HG03280 (cell line): ENCODE measurements around the gene LIMCH1.
"Not testable (repeated sequence)": the region's sequence is repeated elsewhere in the genome, so short reads cannot be mapped to it uniquely, and the experiment has no call there.

Experiments used
- ATAC-seq: cut with Tn5 transposase; IDR thresholded peaks from one replicate; pipeline ENCODE4 v1.9.1; 2021; ENCODE audit warnings: mild to moderate bottlenecking, moderate library complexity; ENCODE audit not compliant: unreplicated experiment

The LIMCH1 gene

DNA sequence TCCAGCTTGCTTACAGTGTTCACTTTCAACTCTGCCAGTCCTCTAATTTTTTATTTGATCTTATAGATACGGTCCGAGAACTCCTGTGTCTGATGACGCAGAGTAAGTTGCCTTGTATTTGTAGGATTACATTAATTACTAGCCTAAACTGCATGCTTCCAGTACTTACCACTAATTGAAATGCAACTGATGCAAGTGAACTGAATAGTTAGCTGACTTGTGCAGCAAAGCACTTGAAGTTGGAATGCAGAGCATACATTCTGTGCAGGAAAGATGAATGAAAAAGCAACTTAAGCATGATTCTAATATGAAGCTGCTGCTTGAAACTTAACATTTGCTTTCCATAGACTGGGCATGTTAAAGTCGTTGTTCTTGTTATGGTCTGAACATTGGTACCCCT lies 100.9 kb downstream of the LIMCH1 start:
- no peak for ATAC-seq

DNA sequence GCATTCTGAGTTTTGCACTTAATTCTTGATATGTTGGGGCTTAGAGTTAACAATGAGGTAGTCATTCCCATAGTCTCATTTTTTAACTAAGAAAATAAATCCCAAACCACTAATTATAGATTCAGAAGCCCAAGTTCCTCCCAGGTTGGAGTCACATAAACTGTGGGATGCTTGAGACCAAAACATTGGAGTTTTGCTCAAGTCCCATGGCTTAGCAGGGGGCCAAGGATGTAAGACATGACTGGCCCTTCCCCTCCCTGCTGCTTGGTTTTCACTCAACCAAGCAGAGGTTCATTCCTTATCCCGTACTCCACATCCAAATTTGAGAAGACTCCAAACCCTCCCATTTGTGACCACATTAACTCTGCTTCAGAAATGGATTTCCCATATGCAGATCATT lies 101.3 kb downstream of the LIMCH1 start:
- no peak for ATAC-seq

DNA sequence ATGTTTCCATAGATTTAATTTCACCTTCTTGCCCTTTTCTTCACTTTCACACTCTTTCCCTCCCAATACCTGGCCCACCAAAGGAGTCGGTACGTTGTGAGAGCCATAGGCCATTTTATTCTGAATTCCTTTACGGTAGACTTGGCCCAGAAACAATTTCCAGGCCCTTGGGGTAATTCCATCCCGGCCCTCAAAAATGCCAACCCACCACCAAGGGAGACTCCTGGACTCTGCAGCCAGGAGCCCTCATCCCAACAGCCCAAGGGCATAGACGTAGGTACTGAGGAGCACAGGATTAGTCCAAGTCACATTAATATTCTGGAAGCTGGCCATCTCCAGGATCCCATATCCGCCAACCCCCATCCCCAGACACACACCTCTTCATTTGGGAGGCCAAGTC lies 102.9 kb downstream of the LIMCH1 start:
- no peak for ATAC-seq

DNA sequence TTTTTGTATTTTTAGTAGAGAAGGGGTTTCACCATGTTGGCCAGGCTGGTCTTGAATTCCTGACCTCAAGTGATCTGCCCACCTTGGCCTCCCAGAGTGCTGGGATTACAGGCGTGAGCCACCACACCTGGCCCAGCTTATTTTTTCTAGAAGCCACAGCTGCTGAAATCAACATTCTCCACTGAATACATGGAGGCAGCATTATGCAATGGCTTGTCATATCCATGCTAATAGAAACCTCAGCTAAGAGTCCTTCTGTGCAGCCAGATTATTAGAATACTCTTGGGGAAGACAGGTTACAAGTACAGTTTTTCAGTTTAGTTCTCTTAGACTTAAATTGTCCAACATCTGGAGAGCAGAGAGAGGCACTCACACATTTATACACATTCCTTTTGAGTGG lies 104.8 kb downstream of the LIMCH1 start:
- not testable (repeated sequence) for ATAC-seq

DNA sequence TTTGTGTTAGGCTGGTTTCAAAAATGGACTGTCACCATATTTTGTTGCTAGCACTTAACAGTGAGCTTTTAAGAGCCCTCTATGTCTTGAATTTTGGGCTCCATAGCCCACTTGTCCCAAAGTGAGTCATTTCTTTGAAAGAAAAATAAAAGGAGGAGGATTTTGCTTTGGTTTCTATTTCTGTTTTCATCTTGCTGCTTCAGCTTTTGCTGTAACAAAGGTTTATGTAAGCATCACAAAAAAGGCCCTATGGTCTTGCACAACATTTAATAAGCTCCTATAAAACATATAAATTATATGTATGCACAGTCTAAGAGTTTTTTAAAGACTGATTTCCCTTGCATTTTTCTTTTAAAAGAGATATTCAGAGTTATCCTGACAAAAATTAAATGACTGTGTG lies 105.4 kb downstream of the LIMCH1 start:
- no peak for ATAC-seq

DNA sequence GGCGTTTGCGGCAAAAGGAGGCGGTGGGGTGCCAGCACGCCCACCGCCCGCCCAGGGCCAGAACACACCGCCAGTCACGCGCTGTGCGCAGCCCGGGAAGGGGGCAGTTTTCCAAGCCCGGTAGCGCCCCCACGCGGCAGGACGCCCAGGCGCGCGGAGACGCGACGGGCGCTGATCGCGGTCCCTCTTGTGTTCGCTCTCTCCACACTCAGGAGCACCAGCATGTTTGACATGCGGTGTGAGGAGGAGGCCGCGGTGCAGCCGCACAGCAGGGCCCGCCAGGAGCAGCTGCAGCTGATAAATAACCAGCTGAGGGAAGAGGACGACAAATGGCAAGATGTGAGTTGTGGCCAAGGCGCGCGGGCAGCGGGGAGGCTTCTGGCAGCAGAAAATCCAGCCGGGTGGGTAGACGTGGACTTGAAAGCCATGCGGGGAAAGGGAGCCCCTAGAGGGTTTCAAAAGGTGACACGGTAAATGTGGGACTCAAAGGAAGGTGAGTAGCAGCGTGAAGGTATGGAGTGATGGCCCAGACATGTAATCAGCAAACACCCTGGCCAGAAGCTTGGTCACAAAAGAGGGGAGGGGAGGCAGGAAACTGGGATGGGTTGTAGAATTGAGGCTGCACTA lies 106.4 kb downstream of the LIMCH1 start:
- ATAC-seq = no peak

DNA sequence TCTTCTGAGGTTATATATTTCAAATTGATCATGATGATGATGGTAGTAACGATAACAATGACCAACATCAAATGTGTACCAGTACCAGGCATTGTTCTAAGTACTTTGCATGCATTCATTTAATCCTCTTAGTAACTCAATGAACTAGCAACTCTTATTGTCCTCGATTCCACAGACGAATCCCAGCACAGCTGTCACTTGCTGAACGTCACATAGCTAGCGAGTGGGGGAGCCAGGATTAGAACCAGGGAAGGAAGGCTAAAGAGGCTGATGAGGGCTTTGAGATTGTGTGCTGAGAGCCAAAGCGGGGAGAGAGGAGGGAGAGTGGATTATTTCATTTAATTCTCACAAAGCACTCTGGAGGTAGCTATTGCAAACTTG lies 106.9 kb downstream of the LIMCH1 start:
- no peak for ATAC-seq

DNA sequence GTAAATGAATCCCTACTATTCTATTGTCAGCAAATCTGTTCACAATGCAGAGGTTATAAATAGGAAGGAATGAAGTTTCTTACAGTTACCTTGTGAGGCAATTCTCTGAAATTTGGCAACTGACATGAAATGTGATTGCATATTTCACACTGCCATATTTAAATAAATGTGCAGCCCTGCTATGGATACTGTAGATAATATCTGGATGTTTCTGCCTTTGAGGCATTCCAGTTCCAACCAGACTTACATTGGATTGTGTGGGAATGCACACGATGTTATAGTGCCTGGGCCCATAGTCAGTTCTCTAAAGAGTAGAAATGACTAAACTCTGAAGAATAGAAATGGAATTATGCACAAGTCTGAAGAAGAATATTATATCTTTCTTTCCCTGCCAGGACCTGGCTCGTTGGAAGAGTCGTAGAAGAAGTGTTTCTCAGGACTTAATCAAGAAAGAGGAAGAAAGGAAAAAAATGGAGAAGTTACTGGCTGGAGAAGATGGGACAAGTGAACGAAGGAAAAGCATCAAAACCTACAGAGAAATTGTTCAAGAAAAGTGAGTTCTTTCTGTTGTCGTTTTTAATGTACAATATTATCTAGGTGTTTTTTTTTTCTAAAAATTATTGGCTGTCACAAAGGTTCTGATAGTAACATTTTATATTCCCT lies 107.9 kb downstream of the LIMCH1 start:
- no peak for ATAC-seq

DNA sequence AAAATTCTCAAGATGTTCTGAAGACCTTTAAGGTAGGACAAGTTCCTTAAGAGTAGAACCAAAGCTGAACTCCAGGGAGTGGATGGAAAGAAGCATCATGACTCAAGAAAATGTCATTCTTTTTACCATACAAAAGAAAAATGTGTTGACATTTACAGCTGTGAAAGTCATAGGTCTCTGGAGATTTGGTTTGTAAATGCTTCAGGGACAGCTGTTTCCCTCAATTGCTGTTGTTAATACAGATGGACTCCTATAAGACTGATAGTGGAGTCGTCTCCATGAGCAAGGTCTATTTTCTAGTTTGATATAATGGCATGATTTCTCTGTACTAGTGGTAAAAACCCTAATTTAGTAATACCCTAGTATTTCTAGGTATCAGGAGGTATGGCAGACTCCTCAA lies 108.9 kb downstream of the LIMCH1 start:
- ATAC-seq = no peak

DNA sequence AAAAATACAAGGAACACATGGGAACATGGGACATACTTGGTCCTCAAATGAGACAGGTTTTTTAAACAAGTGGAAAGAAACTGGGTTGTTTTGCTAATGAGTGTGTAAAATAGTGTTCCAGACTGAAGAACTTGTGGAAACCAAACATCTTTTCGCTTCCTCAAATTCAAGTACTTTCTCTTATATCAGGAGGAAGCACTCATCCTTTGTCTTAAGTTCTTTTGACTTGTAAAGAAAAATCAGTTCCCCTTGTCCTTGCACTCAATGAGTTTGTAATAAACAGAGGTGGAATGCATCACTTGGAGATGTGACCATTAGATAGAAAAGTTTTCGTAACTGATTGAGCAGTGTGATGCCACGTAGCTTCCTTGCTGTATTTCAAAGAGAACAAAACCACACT lies 109.4 kb downstream of the LIMCH1 start:
- ATAC-seq = no peak

DNA sequence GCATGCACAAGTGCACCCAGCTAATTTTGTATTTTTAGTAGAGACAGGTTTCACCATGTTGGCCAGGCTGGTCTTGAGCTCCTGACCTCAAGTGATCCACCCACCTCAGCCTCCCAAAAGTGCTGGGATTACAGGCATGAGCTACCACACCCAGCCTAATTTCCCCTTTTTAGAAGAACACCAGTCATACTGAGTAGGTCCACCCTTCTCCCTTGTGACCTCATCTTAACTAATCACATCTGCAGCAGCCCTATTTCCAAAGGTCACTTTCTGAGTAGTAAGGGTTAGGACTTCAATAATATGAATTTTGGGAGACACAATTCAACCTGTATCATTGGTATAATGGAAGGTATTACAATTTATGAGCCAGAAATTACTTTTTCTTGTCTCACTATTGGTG lies 113.2 kb downstream of the LIMCH1 start:
- not testable (repeated sequence) for ATAC-seq

DNA sequence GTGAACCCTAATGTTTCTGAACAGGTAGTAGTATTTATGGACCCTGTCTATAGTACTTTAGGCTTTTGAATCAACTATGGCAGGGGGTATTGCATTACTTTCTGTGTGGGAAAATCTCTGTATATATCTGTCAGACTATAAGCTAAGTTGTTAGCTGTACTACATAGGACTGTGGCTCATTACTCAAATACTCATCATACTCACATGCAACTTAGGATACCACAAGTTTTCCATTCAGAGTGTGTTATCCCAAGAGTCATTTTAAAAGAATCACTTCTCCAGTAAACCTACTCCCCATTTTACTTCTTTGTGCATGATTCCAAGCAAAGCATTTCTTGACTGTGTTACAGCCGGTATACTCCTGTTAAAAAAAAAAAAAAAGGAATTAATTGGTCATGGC lies 115.0 kb downstream of the LIMCH1 start:
- no peak for ATAC-seq

DNA sequence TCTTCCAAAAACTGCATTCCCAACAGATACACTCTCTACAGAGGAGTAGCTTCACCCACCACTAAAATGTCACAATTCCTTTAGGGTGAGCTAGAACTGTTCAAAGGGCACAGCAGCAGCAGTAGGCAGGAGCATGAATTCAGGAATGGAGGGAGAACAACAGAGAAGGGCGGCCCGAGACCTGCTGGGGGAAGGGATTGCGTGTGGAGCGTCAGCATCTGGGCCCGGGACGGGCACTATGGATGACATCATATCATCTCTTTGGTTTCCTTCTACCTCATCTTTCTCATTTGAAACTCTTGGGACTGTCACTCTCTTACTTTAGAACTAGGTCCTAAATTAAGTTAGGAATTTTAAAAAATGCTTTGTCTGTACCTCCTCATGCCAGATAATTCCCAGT lies 115.6 kb downstream of the LIMCH1 start:
- no peak for ATAC-seq

DNA sequence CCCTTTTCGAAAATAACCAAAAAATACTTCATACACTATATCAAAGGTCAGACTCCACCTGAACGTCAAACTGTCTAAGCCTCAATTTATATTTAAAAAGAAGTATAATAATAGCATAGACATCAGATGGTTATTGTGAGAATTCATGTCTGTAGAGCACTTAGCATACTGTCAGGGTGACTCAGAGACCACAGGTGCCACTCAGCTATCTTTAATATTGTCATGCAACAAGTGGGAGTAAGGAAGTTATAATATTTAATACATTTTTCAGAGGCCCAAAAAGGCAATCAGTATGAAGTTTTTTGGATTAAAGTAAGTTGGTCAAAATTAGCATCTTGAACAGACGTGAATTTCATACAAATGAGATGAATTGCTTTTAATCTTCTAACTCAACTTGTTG lies 117.2 kb downstream of the LIMCH1 start:
- ATAC-seq = no peak

DNA sequence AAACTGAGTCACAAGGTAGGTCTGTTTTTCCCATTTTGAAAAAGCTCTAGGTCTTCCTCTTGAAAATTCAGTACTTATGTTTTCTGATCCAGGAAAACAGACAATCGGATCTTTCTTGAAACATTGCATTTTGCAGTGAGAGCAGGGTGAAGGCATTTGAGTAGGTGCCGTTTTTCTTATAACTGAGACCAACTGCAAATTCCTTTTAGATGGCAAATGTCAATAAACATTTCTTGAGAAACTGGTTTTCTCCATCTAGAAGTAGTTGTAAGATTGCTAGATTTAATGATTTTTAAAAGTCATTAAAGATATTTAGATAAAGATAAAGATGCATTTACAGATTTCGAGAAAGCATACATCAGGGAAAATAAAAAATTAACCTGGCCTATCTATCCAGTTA lies 118.1 kb downstream of the LIMCH1 start:
- ATAC-seq = no peak

DNA sequence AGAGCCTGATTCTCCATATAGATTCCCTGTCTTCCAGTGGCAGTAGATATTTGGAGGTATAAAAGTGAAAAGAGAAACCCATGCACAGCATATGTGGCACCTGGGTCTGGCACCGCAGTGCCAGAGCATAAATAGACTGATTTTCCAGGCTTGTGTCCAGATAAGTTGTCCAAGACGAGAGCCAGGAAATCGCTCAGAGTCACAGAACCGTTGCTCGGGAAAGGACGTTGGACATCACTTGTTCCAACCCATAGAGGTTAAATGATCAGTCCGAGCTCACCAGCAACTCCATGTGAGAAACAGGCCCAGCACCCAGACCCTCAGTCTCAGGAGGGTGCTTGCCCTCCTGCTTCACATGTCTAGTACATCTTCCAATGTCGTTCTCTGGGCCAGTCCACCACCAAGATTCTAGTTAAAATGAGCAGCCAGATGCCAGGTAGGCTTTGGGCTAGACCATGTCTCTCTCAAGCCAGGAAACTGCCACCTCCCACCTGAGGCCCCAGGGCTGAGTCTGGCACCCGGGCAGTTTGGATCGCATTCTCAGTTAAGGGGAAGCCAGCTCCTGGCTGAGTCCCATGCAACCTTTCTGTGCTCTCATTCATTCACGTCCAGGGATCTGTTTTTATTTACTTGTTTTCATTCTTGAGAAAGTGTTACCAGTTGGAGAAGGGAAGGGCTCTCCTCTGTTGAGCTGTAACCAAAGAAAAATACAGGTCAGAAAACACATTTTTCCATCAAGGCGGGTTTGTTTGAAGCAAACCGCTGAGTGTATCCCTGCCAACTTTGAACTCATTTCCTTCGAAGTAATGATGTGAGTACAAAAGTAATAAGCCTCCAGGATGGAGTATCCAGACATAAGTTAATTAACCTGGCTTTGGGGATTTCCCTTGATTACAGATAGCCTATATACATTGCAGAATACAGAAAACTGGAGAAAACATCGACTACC lies 118.9 kb downstream of the LIMCH1 start:
- no peak for ATAC-seq

DNA sequence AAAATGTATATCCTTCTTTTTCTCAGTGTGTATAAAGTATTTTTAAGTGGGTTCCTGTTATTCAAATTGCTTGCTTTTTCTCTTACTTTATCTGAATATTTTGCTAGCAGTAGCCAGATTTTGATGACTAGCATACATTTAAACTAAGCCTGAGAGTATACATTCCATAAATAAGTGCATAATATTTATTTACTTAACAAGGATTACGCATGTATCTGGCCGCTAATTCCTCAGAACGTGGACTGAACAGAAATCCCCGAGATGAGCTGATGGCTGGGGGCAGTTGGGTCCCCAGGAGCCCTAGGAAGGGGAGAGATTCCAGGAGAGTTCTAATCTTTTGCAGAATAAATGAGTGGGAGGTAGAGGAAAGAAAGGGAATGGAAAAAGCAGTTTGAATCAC lies 119.6 kb downstream of the LIMCH1 start:
- ATAC-seq = no peak

DNA sequence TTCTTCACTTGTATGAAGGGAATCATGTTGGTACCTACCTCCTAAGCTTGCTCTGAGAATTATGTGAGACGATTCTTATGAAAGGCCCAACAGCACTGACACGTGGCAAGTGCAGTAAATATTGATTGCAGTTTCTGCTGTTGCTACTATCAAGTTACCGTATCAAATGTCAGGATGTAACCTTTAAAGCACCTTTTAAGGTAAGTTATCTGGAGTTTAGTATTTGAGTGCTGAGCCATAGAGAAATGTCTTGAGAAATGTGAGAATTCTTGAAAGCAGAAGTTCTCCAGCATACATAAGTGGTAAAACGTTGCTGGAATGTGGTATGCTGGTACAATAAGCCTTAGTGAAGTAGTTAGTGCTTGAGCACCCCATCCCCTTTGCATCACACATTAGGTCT lies 120.2 kb downstream of the LIMCH1 start:
- ATAC-seq = no peak

DNA sequence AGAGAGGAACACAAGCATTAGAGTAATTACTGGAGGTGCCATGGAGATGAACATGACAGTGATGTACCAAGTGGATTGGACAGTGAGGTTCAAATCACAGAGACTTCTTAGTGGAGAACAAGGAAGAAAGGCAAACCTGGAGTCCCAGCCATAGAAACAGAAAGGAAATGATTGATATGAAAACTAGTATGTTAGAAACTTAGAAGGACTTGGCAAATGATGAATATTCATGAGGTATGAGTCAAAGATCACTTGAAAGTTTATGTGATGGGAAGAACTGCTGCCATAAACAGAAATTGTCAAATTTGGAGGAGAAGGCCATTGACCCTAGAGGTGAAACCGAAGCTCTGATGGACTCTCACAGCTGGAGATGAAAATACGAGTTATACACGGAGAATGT lies 122.4 kb downstream of the LIMCH1 start:
- no peak for ATAC-seq

DNA sequence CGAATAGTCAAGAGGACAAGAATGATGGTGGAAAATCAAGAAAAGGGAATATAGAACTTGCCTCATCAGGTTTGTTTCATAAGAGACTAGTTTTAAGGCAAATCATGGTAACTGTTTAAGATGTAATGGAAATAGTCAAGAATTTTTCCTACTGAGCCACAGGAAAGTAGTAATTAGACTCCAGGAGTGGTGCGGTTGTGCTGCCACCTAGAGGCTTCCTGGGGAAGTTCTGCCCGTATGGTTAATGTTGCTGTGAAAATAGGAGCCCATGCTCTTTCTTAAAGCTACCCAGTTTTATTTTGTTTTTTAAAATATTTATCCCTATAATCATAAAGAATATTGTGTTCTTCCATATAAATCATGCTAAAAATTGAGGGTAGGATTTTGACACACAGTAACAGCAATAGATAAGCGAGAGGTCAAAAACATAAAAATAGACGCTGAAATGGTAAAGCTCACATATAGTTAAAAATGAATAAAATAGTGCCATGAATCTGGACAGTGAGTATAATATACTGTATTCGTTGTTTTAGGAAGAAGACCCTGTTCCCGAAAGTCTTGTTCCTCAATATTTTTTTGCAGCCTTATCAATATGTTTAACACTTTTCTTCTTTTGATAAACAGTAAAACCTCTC lies 123.6 kb downstream of the LIMCH1 start:
- ATAC-seq = no peak

DNA sequence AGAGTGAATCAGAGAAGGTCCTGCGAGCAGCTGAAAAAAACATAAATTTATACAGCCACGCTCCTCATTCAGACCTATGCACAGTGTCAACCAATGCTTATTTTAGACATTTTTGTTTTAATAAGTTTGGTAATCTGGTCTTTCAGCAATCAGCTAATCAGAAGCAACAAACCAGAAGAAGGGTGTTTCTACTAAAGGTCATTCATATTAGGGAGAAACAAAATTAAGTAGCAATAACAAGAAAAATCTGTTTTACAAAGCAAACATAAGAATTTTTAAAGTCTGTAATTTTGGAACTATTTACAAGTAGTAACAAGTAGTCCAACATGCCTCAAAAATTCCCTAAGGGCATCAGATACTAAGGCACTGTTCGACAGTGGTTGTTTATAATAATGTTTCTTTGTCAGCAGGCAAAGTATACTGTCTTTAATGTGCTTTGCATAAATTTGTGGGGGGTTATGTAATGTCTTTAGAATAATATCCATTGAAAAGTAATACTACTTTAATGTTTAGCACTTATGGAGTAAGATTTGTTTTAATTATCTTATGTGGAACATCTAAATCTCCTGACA lies 127.8 kb downstream of the LIMCH1 start:
- ATAC-seq = no peak
